Activated CD4-positive, alpha-beta T cell treated with anti-CD3 and anti-CD28 coated beads, Interleukin-2, Interleukin-6, amounts not matched to agents 100 ng/mL and 50 ng/mL, durations not matched to agents 16 hours and 8 hours (primary cell): ENCODE results near the gene ESX1.
"Not testable (repeated sequence)": the region's sequence is repeated elsewhere in the genome, so short reads cannot be mapped to it uniquely, and the experiment has no call there.

Source experiments
- DNase-seq: peaks from one replicate; pipeline ENCODE4 v3.0.0-alpha.2; 2020

ESX1 gene

DNA sequence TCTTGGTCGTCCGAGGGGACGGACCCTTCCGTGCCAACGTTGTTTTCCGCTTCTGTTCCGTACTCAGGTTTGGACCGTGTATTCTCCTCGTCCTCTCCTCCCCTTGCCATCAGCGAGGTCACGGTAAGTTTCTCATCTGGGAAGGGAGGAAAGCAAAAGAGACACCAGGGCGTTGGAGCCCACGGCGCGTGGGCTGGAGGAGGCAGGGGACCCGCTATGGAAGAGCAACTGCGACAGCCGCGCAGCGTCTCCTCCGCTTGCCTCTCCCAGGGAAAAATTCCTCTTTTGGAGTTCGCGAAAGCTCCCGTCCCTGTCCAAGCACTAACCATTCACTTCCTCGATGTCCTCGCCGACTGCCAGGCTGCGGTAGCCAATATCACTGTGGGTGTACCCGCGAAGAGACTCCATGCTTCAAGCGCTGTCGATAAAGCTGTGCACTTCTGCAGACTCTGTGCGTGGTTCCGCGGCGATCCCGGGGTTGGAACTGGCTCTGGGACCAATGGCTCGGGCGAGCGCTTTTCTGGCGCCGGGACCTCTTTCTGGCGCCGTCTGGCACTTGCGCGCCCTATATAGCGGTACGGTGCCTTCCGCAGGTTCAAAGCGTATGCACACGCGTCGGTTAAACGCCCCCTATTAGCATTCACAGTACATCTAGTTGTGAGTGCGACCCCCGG is at the start of gene ESX1:
ESX1 (minus strand) TSS at position 492 of the 674 bp plus-strand sequence; CDS start at position 408, 84 bp downstream.
- DNase-seq: peak; percentile 3

DNA sequence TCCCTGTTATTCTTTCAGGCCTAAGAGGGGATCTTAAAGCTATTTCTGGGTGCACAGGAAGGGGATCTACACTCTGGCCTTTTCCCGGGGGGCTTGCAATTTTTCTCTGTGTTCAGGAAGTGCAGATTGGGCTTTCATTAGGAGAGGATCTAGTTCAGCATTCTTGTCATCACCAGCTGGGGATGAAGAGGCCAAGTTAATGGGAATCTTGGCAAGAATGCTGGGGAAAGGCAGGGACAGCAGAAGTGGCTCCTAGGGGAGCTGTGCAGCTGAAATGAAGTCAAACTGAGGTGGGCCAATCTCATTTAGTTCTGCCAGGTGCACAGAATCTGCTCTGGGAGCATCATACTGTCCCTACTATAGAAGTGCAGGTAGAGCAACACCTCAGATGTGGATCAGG is 40.9 kb upstream of the ESX1 start:
- DNase-seq: no peak

DNA sequence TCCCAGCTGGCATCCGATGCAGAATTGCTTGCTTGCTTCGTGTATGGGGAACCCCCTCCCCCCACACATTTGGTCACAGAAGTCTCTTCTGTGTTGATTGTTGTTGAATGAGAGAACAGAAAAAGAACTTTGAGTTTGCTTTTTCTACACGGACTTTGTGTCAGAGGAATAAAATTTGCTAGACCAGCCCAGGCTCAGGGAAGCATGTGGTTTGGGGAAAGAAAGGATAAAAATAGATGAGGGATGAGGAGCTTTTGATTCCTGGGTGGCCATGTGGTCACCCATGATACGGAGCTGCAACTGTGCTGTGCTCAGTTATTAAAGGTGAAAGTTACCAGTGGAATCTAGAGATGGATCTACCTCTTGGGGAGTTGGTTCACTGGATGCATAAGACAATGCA is 34.2 kb upstream of the ESX1 start:
- no peak for DNase-seq

DNA sequence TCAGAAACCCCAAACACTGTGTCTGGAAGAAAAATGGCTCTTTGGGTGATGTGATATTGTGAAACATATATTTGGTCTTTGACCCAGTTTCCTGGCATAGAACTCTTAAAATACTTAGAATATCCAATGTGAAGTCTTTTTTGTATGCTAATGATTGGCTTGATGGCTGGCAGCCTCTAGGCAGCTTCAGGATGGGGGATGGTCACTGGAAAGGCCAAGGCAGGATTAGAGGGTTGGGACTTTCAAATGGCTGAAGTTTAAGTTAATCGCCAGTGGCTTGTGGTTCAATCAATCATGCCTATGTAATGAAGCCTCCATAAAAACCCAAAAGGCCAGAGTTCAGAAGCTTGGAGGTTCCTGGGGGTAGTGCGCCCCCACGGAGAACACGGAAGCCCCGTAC is 33.5 kb upstream of the ESX1 start:
- DNase-seq: no peak

DNA sequence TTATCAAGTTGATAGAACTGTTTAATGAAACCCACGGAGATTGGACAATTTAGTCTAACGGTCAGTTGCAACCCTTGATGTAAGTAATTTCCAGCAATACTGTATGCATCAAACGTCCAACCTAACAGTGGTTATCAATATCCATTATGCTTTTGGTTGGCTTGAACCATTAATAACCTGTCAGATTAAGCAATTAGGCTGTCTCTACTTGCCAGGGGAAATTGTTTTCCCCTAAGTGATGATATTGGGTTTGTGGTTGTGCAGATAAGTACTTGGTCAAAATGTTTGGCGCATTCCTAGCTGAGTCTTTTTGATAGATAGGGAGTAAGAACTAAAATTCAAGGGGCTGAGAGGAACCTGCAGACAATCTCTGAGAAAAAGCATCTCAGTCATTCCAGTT is 30.5 kb upstream of the ESX1 start:
- DNase-seq: no peak

DNA sequence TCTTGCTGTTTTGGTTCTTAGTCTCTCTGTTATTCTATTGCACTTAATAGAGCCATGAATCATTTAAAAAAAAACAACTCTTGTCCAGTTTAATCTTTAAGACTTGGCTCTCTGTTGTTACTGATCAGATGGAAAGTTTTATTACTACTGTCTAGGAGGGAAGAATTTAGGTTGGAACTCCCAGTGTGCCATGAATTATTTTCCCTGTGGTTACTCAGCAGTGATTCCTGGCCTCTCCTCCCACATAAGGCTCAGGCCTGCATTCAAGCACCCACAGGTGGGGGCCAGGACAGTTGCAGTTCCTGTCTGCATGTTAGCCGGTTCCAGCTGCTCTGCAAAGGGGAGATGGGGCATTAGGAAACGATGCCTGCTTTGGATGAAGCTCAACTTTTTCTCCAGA is 29.8 kb upstream of the ESX1 start:
- no peak for DNase-seq

DNA sequence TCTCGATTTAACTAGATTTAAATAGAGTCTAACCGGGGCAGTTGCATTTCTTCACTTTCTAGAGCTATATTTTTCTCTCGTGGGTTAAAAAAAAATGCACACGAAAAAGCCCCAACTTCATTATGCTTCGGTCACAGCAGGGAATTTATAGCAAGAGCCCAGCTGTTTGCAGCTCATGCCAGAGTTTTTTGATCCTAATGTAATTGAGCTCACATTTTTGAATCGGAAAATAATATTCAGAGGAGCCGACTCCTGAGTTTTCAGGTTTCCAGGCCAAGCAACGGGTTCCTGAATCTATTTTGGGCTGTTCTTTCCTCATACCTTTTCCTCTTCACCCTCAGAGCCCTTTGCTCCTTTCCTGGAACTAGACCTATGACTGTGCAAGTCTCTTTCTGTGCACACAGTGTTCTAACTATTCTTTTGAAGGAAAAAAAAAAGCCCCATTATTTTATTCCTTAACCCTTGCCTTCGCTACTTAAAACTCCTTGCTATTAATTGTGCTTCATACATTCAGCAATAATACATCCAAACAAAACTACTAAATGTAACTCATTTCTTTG is 27.5 kb upstream of the ESX1 start:
- DNase-seq: no peak

DNA sequence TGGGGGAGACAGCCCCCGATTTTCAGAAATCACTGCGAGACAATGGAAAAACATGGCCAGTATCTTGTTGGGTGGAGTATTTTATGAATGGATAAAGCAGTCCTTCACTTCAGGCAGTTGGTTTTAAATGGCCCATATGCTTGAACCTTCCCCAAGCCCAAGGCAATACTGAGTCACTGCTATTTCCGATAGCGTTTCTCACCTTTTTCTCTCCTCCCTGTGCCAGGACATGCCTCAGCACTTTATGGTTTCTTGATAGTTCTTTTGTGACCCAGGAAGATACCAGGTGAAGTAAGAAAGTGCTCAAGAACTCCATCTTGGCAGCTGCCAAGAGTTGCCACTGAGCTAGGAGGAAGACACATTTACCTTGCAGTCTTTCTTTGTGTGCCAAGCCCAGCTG is 26.8 kb upstream of the ESX1 start:
- no peak for DNase-seq

DNA sequence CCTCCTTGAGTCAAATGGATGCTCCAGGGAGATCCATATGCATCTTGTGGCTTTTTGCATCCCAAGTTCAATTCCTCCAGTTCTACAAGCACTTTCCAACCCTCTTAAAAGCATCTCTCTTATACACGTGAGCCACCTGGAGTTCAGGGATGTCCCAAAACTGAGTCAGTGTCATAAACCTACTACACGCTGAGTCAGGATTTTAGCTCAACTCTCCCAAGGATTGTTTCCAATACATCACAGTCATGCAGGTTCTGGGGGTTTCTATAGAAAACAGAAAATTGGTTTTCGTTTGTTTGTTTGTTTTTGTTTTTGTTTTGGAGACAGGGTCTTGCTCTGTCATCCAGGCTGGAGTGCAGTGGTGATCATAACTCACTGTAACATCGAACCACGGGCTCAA is 25.9 kb upstream of the ESX1 start:
- DNase-seq: no peak

DNA sequence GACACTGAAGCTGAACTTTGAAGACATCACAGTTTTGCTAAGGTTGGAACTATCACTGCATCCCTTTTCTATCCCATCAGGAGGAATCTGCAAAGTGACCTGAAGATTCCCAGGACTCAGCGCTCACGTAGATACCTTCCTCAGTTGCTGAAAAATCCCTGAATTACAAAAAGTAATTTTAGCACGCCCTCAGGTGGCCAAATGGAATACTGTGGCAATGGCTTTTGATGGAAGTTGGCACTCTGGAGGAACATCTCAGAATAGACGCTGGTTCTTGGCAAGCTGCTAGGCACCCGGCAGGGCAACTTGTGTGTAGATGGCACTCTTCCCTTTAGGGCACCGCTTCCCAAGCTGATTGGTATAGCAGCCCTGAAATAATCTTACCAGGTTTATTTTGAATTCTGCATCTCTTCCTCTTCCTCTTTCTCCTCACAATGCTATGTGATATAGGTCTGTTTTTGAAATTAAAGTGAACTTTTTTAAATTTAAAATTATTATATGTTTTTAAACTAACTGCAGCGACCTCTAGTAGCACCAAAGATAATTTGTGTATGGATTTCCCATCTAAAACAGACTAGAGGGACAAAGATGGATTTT is 16.3 kb upstream of the ESX1 start:
- peak; percentile 47 for DNase-seq

DNA sequence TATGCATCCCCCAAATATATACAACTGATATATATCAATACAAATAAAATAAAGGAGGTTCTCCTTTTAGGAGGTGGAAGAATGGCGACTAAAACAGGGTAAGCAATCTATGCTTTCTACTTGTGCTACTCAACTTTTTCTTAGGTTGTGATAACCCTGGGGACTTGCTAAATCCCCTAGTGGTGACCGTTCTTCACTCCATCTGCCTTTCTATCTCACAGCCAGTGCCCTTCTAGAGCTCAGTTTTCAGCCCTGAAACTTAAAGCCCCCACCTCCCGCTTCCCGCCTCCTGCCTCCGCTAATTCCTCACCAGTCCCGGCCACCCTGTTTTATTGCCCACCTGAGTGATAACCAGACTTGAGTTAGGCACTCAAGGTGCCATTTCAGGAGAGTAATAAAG is 15.5 kb upstream of the ESX1 start:
- DNase-seq: no peak

DNA sequence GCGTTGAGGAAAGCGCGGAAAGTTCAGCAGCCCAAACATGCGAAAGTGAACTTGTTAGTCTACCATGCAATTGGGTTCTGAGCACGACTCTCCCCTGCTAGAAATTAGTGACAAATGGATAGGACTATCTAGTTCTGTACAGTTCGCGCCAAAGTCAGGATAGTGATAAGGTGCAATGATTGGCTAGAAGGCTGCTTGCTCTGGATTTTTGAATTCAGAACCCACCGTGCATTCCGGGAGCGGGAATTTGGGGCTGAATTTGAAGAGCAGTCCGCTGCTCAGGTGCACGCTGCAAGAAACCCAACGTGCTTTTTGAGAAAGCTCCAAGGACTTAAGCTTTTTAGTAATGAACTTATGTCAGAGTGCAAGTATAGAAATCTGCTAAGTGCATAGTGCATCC is 732 bp upstream of the ESX1 start:
- no peak for DNase-seq

DNA sequence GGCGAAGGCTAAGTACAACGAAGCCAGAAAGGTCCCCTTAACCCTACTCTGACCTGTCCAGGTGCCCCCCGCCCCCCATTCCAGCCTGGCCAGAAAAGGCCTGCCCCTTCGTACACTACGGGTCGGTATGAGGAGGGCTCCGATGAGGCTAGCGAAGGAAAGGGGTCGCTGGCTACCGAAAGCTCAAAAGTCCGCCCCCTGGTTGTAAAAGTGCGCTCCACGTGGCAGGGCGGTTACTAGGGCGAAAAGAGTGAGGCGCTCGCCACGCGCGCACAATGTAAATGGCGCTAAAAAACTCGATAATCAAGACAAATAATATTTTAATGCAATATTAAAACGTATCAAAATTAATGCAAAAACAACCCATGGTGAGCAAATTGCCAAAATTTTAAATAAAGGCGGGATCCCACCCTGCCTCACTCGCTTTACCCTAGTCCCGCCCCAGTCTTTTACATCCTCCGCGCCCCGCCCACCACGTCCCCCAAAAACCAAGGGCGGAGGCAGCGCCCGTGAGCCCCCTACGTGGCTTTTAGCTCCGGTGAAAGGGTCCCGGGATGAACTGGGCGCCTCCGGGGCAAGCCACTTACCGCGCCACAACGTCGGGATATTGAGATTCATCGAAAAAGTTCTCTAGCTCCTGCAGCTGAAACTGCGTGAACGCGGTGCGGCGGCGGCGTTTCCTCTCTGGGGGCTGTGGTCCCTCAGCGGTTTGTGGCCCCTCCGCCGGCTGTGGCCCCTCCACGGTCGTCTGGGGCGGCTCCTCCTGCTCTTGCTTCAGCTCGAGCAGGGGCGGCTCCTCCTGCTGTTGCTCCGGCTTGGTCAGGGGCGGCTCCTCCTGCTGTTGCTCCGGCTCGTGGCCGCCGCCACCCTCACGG is 929 bp downstream of the ESX1 start:
- DNase-seq: no peak

DNA sequence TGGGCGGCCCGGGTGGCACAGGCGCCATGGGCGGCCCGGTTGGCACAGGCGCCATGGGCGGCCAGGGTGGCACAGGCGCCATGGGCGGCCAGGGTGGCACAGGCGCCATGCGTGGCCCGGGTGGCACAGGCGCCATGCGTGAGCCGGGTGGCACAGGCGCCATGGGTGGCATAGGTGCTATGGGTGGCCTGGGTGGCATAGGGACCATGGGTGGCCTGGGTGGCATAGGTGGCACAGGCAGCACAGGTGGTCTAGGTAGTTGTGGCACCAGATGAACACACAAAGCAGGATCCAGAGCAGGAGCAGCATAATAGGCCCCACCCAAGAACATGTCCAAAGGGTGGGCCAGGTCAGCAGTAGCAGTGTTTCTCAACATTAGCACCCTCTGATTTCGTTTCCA is 4.3 kb downstream of the ESX1 start:
- no peak for DNase-seq

DNA sequence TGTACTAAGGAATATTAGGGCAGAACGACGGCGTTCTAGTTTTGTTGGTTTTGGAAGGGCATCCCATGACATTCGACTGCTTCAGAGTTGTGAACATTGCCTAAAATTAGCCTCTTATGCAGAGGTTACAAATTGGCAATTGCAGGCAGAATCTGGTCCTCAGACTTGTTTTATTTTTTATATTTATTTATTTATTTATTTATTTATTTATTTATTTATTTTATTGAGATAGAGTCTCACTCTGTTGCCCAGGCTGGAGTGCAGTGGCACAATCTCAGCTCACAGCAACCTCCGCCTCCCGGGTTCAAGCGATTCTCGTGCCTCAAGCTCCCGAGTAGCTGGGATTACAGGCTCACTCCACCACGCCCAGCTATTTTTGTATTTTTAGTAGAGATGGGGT is 24.7 kb downstream of the ESX1 start:
- DNase-seq: not testable (repeated sequence)

DNA sequence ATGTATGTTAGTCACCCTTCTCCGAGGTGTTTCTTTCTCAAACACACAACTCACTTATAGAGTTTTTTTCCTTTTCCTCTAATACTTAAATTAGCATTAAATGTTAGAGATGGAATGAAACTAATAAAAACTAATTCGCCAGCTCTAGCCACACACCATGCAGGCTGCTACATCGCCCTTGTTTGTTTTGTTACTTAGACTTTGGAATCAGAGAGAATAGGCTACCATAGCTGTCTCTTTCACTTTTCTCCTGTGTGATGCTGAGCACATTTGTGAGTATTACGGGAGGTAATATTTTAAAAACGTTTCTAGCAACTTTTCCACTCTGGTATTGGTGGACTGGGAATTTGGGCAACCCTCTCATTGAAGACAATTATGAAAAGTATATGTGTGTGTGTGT is 43.5 kb downstream of the ESX1 start:
- no peak for DNase-seq

DNA sequence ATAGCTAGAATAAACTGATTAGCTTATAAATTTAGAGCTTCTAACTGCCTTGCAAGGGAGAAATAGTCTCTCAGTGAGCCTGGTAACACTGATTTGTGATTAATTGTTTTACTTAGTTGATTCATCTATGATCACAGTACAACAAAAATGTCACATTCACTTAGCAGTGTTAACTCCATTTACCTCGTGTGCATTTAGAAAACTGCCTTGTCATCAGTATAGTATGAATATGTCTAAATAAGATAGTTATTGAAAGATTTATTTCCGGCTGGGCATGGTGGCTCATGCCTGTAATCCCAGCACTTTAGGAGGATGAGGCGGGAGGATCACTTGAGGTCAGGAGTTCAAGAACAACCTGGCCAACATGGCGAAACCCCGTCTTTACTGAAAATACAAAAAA is 49.2 kb downstream of the ESX1 start:
- no peak for DNase-seq
